Liver (tissue), 9 donors: ENCODE data around the gene VASP. TPM values are rescaled to one million over a fixed set of nuclear protein-coding genes. Genes with fewer than 3 reads are reported as not detected.

Experiments
- DNase-seq: peaks from one replicate; pipeline ENCODE4 v3.0.0-alpha.2; 2017; ENCODE audit warnings: low spot score
- H3K27ac ChIP-seq, 2 donors: one replicate each; pipeline ENCODE4 v1.7.0; 2013; ENCODE audit warnings: inconsistent platforms in 2 of 2, low read length in 2 of 2, control low read depth in 1 of 2, low read depth in 1 of 2, mild to moderate bottlenecking in 1 of 2
- H3K27me3 ChIP-seq, 4 donors: one replicate each; pipeline versions ENCODE4 v1.6.1 to v1.7.0; 2013; ENCODE audit warnings: low read length in 3 of 4, inconsistent platforms in 1 of 4, mild to moderate bottlenecking in 1 of 4, moderate library complexity in 1 of 4; ENCODE audit not compliant: control insufficient read depth in 4 of 4, insufficient read depth in 4 of 4
- H3K36me3 ChIP-seq, 4 donors: one replicate each; pipeline versions ENCODE4 v1.6.1 to v1.7.0; 2013; ENCODE audit warnings: low read length in 3 of 4, mild to moderate bottlenecking in 3 of 4, low read depth in 1 of 4, moderate library complexity in 1 of 4; ENCODE audit not compliant: control insufficient read depth in 4 of 4, insufficient read depth in 3 of 4
- H3K4me1 ChIP-seq, 4 donors: one replicate each; pipeline versions ENCODE4 v1.6.1 to v1.7.0; 2013; ENCODE audit warnings: low read length in 3 of 4, mild to moderate bottlenecking in 3 of 4, moderate library complexity in 1 of 4; ENCODE audit not compliant: control insufficient read depth in 4 of 4, insufficient read depth in 4 of 4
- H3K4me3 ChIP-seq, 3 donors: one replicate each; pipeline versions ENCODE4 v1.6.1 to v1.7.0; 2013; ENCODE audit warnings: low read length in 3 of 3, control low read depth in 1 of 3, low read depth in 1 of 3, mild to moderate bottlenecking in 1 of 3
- H3K9ac ChIP-seq, 2 donors: one replicate each; pipeline ENCODE4 v1.7.0; 2013; ENCODE audit warnings: low read length in 2 of 2, mild to moderate bottlenecking in 2 of 2, moderate library complexity in 2 of 2, control low read depth in 1 of 2, low read depth in 1 of 2
- H3K9me3 ChIP-seq, 4 donors: one replicate each; pipeline versions ENCODE4 v1.6.1 to v1.7.0; 2013; ENCODE audit warnings: low read length in 3 of 4; ENCODE audit not compliant: control insufficient read depth in 4 of 4
- ATF3 ChIP-seq: IDR thresholded peaks from 2 replicates; pipeline ENCODE4 v1.6.1; 2016; ENCODE audit warnings: antibody characterized with exemption
- EGR1 ChIP-seq, 2 donors: IDR thresholded peaks; 2 replicates each; pipeline ENCODE4 v1.6.1; 2016 to 2018; ENCODE audit warnings: antibody characterized with exemption in 2 of 2, low read depth in 2 of 2
- FOXA2 ChIP-seq: IDR thresholded peaks from 2 replicates; pipeline ENCODE4 v1.6.1; 2016; ENCODE audit warnings: antibody characterized with exemption
- GABPA ChIP-seq, 2 donors: IDR thresholded peaks in 1 of 2; conservative IDR thresholded peaks in 1 of 2; 2 replicates each; pipeline ENCODE4 v1.6.1; 2016; ENCODE audit warnings: antibody characterized with exemption in 2 of 2, mild to moderate bottlenecking in 1 of 2, moderate library complexity in 1 of 2
- HNF4A ChIP-seq, 2 donors: conservative IDR thresholded peaks; 2 replicates each; pipeline ENCODE4 v1.6.1; 2016; ENCODE audit warnings: antibody characterized with exemption in 2 of 2, mild to moderate bottlenecking in 2 of 2
- HNF4G ChIP-seq: IDR thresholded peaks from 2 replicates; pipeline ENCODE4 v1.6.1; 2016; ENCODE audit warnings: antibody characterized with exemption
- NR2F2 ChIP-seq: IDR thresholded peaks from 2 replicates; pipeline ENCODE4 v1.6.1; 2016; ENCODE audit warnings: antibody characterized with exemption
- RAD21 ChIP-seq, 2 donors: IDR thresholded peaks; 2 replicates each; pipeline ENCODE4 v1.6.1; 2016; ENCODE audit warnings: antibody characterized with exemption in 2 of 2, mild to moderate bottlenecking in 2 of 2
- SP1 ChIP-seq: IDR thresholded peaks from 2 replicates; pipeline ENCODE4 v1.6.1; 2018; ENCODE audit warnings: antibody characterized with exemption, mild to moderate bottlenecking
- YY1 ChIP-seq: IDR thresholded peaks from 2 replicates; pipeline ENCODE4 v1.6.1; 2016; ENCODE audit warnings: antibody characterized with exemption, mild to moderate bottlenecking
- WGBS: extraction: QIAGEN DNeasy Blood & Tissue Kit; methylation state at CpG from one replicate; pipeline ENCODE4 v1.1.7; 2013; 5-methylcytosine and 5-hydroxymethylcytosine counted together
- polyA plus RNA-seq, 2 donors: library from polyadenylated mRNA; stranded (reverse) in 1 of 2; unstranded in 1 of 2; fragments of 200-250 nt in 1 of 2; fragments of >200 nt in 1 of 2; fragmentation: Nextera tagmentation in 1 of 2; extraction: Ambion mirVana in 1 of 2; gene quantifications; one replicate each; pipeline versions ENCODE4 v1.2.1 to v1.2.3, GENCODE V29; 2013 to 2015
- total RNA-seq, 2 donors: library from RNA; depleted of rRNA; stranded (reverse); fragments of >200 nt; gene quantifications; one replicate each; pipeline ENCODE4 v1.2.3, GENCODE V29; 2014
- TF ChIP-seq, protein P1 (sequence below): IDR thresholded peaks from 2 replicates; pipeline ENCODE4 v1.6.1; 2016; ENCODE audit warnings: antibody characterized with exemption, mild to moderate bottlenecking
- TF ChIP-seq, protein P2 (sequence below): IDR thresholded peaks from 2 replicates; pipeline ENCODE4 v1.6.1; 2016; ENCODE audit warnings: antibody characterized with exemption
- TF ChIP-seq, protein P3 (sequence below): IDR thresholded peaks from 2 replicates; pipeline ENCODE4 v1.6.1; 2016; ENCODE audit warnings: antibody characterized with exemption
- donor health status: healthy.
- donor health status: healthy.
- donor health status: healthy.
- donor health status: healthy.
- donor health status: healthy.

Gene VASP
- total and polyA plus RNA-seq, 4 donors = 7.3 to 29.1 (median 22.7) TPM

DNA sequence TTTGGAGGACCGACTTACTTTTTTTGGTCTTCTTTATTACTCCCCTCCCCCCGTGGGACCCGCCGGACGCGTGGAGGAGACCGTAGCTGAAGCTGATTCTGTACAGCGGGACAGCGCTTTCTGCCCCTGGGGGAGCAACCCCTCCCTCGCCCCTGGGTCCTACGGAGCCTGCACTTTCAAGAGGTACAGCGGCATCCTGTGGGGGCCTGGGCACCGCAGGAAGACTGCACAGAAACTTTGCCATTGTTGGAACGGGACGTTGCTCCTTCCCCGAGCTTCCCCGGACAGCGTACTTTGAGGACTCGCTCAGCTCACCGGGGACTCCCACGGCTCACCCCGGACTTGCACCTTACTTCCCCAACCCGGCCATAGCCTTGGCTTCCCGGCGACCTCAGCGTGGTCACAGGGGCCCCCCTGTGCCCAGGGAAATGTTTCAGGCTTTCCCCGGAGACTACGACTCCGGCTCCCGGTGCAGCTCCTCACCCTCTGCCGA lies 39.1 kb upstream of the VASP start:
- TF ChIP-seq FOXA2 = no peak
- no peak for TF ChIP-seq EGR1 (IDR thresholded peaks at IDR 0.05; ENCODE audit: low read depth in 2 of 2)
- TF ChIP-seq YY1 = no peak
- no peak for TF ChIP-seq RAD21 (IDR thresholded peaks at IDR 0.05)
- TF ChIP-seq, protein P1, sequence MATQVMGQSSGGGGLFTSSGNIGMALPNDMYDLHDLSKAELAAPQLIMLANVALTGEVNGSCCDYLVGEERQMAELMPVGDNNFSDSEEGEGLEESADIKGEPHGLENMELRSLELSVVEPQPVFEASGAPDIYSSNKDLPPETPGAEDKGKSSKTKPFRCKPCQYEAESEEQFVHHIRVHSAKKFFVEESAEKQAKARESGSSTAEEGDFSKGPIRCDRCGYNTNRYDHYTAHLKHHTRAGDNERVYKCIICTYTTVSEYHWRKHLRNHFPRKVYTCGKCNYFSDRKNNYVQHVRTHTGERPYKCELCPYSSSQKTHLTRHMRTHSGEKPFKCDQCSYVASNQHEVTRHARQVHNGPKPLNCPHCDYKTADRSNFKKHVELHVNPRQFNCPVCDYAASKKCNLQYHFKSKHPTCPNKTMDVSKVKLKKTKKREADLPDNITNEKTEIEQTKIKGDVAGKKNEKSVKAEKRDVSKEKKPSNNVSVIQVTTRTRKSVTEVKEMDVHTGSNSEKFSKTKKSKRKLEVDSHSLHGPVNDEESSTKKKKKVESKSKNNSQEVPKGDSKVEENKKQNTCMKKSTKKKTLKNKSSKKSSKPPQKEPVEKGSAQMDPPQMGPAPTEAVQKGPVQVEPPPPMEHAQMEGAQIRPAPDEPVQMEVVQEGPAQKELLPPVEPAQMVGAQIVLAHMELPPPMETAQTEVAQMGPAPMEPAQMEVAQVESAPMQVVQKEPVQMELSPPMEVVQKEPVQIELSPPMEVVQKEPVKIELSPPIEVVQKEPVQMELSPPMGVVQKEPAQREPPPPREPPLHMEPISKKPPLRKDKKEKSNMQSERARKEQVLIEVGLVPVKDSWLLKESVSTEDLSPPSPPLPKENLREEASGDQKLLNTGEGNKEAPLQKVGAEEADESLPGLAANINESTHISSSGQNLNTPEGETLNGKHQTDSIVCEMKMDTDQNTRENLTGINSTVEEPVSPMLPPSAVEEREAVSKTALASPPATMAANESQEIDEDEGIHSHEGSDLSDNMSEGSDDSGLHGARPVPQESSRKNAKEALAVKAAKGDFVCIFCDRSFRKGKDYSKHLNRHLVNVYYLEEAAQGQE = no peak
- no peak for TF ChIP-seq GABPA (IDR thresholded peaks at IDR 0.05 in 1 of 2, conservative IDR thresholded peaks at IDR 0.05 in 1 of 2)
- TF ChIP-seq, protein P2, sequence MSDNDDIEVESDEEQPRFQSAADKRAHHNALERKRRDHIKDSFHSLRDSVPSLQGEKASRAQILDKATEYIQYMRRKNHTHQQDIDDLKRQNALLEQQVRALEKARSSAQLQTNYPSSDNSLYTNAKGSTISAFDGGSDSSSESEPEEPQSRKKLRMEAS = no peak
- TF ChIP-seq, protein P3, sequence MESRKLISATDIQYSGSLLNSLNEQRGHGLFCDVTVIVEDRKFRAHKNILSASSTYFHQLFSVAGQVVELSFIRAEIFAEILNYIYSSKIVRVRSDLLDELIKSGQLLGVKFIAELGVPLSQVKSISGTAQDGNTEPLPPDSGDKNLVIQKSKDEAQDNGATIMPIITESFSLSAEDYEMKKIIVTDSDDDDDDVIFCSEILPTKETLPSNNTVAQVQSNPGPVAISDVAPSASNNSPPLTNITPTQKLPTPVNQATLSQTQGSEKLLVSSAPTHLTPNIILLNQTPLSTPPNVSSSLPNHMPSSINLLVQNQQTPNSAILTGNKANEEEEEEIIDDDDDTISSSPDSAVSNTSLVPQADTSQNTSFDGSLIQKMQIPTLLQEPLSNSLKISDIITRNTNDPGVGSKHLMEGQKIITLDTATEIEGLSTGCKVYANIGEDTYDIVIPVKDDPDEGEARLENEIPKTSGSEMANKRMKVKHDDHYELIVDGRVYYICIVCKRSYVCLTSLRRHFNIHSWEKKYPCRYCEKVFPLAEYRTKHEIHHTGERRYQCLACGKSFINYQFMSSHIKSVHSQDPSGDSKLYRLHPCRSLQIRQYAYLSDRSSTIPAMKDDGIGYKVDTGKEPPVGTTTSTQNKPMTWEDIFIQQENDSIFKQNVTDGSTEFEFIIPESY = no peak
- no peak for TF ChIP-seq SP1
- H3K9ac ChIP-seq = peak overlapping the region; percentile 90
- no peaks in the 10 kb centered on the region for H3K9me3 ChIP-seq
- WGBS = 1% methylated on average over 31 of the region's 31 CpGs
- peak overlapping the region; percentile 51 to 93 (median 67) for H3K4me3 ChIP-seq
- no peak for DNase-seq
- peak overlapping the region; percentile 86 to 92 for H3K27ac ChIP-seq
- H3K36me3 ChIP-seq = no peaks in the 10 kb centered on the region
- peaks cover 8 to 46% (median 21%) of the 10 kb centered on the region in 4 donors for H3K4me1 ChIP-seq
- peaks cover 0 to 4% (median 2%) of the 10 kb centered on the region in 4 donors for H3K27me3 ChIP-seq

DNA sequence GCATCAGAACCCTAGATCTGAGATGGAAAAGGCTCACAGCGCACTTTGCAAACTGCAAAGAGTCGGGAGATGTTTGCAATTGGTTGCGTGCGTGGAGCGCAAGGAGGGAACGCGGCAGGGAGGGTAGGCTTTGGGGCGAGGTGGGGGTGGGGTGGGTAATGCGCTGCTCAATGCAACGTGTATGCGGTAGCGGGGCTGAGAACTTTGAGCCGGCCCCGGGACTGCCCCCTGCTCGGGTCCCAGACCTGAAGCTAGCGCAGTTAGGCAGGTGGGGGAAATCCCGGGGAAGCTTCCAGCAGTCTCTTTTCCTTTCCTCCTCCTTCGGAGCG lies 38.5 kb upstream of the VASP start:
- no peak for TF ChIP-seq FOXA2
- TF ChIP-seq, protein P3 = no peak
- TF ChIP-seq ATF3 = no peak
- TF ChIP-seq, protein P1 = no peak
- TF ChIP-seq NR2F2 = no peak
- TF ChIP-seq, protein P2 = no peak
- no peak for TF ChIP-seq HNF4A (conservative IDR thresholded peaks at IDR 0.05)
- TF ChIP-seq HNF4G = no peak
- no peak for TF ChIP-seq YY1
- Histone ChIP-seq H3K27me3 (peaks cover 0 to 4% (median 2%) of the 10 kb centered on the region in 4 donors), H3K9me3 (no peaks in the 10 kb centered on the region), H3K4me1 (peaks cover 8 to 46% (median 21%) of the 10 kb centered on the region in 4 donors), H3K36me3 (no peaks in the 10 kb centered on the region), H3K27ac (peak overlapping the region; percentile 86 to 92), H3K4me3 (peak overlapping the region; percentile 51 to 93 (median 67)), H3K9ac (peak overlapping the region; percentile 90)
- DNase-seq = no peak
- under 1% methylated on average over 19 of the region's 19 CpGs for WGBS
